HT1080 (cell line): Measurements from ENCODE around the gene METTL13. TPM values are rescaled to one million over a fixed set of nuclear protein-coding genes. Genes with fewer than 3 reads are reported as not detected.
A peak's percentile ranks its signal among the peaks of the same experiment; 100 is the strongest.
"Not testable (repeated sequence)": the region's sequence is repeated elsewhere in the genome, so short reads cannot be mapped to it uniquely, and the experiment has no call there.

Source experiments
- DNase-seq: peaks from one replicate; pipeline ENCODE4 v3.0.0-alpha.2; 2015; ENCODE audit warnings: low read depth
- total RNA-seq: library from RNA; depleted of rRNA; stranded (reverse); fragments of >200 nt; shearing (Covaris generic); gene quantifications from 2 replicates; pipeline ENCODE4 v1.2.3, GENCODE V29; 2014

Gene METTL13
- total RNA-seq, 1 experiment from 2014 or later = 87.6 TPM

DNA sequence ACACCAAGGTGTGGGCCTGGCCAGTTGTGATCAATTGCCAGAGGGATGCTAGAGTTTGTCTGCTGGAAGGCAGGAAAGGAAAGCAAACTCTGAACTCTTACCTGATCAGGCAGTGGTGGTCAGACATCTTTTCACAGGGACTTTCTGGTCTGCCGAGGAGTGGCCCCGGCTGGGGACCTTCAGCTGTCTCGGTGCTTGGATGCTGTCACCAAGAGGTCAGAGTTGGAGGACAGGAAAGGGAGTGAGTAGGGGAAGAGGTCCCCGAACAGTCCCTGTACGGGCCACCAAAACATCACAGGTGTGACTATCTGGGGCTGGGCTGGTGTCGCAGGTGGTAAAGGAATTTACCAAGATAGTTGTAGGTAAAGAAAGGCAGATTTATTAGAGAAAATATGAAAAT lies 17.7 kb upstream of the METTL13 start:
- DNase-seq = no peak

GRCh38 chr1:171769171-171769570 lies 12.3 kb upstream of the METTL13 start:
- DNase-seq = no peak

DNA sequence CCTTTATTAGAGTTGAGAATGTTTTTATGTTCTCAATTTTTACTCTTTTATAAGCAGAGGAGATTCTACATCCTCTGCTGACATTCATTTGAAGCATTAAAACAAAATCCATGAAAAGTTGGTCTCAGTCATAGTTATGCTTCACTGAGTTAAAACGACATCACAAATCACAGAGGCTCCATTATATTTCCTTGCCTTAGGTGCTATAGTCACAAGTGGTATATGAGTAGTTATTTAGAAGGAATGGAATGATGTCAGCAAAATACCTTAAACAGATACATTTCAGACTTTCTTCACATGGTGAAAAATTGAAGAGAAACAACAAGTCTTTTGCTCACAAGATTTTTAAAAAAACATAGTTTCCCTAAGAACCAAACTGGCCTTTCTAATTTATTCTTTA lies 11.7 kb upstream of the METTL13 start:
- DNase-seq = no peak

DNA sequence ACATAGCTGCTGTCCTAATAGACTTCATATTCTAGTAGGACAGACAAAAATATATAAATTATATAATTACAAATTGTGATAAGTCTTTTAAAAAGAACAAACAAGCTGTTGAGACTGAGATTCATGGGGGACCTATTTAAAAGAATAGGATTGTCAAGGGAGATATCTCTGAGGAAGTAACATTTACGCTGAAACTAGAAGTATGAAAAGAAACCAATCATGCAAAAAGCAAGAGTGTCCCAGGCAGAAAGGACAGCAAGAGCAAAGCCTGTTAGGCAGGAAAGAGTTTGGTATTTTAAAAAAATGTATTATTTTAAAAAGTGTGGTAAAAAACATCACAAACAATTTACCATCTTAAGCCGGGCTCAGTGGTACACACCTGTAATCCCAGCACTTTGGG lies 9.1 kb upstream of the METTL13 start:
- DNase-seq = no peak

DNA sequence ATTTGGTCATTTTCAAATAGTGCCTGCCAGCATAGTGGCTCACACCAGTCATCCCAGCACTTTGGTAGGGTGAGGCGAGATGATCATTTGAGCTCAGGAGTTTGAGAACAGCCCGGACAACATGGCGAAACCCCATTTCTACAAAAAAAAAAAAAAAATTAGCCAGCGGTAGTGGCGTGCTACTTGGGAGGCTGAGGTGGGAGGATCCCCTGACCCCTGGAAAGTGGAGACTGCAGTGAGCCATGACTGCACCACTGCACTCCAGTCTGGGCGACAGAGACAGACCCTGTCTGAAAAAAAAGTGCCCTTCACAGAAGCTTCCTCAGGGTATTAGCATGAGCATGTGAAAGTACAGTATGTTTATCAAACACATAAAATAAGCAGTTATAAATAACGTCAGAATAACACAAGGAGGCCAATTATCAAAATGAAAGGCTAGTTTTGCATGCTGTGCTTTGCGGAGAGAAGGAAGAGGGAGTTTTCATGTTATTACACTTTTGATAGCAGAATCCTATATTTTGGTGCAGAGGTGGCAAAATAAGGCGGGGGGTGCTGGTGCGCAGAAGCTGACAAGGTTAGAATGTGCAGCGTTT lies 781 bp upstream of the METTL13 start:
- DNase-seq = no peak

DNA sequence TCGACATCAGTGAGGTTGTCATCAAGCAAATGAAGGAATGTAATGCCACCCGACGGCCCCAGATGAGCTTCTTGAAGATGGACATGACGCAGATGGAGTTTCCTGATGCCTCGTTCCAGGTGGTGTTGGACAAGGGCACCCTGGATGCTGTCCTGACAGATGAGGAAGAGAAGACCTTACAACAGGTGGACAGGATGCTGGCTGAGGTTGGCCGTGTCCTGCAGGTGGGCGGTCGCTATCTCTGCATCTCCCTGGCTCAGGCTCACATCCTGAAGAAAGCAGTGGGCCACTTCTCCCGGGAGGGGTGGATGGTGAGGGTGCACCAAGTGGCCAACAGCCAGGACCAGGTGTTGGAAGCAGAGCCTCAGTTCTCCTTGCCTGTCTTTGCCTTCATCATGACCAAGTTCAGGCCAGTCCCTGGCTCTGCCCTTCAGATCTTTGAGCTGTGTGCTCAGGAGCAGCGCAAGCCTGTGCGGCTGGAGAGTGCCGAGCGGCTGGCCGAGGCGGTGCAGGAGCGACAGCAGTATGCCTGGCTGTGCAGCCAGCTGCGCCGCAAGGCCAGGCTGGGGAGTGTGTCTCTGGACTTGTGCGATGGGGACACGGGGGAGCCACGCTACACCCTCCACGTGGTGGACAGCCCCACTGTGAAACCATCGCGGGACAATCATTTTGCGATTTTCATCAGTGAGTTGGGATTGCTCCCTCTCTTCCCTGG lies 2.5 kb downstream of the METTL13 start:
- DNase-seq = no peak

- no peak for DNase-seq
Observed at GRCh38 chr1:171784784-171785183, 3.3 kb downstream of the METTL13 start.

DNA sequence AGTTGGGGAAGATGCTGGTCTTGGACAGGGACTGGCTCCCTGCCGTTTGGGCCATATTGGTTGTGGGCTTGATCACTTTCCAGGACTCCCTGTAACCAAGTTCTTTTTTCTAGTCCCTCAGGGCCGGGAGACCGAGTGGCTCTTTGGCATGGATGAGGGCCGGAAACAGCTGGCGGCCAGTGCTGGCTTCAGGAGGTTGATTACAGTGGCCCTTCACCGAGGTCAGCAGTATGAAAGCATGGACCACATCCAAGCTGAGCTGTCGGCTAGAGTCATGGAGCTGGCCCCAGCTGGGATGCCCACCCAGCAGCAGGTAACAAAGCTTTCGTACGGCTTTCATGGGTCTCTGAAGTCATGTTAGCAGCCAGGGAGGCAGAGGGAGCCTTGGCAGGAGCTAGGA lies 4.3 kb downstream of the METTL13 start:
- no peak for DNase-seq

DNA sequence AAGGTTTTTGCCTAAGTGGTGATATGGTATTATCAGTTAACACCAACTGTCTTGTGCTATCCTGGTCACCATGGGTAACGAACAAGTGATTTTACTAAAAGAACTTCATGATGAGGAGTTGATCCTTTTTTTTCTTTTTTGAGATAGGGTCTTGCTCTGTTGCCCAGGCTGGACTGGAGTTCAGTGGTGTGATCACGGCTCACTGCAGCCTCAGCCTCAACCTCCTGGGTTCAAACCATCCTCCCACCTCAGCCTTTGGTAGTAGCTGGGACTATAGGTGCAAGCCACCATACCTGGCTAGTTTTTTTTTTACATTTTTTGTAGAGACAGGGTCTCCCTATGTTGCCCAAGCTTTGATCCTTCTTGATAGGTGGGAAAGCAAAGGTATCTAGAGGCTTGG lies 5.1 kb downstream of the METTL13 start:
- no peak for DNase-seq

DNA sequence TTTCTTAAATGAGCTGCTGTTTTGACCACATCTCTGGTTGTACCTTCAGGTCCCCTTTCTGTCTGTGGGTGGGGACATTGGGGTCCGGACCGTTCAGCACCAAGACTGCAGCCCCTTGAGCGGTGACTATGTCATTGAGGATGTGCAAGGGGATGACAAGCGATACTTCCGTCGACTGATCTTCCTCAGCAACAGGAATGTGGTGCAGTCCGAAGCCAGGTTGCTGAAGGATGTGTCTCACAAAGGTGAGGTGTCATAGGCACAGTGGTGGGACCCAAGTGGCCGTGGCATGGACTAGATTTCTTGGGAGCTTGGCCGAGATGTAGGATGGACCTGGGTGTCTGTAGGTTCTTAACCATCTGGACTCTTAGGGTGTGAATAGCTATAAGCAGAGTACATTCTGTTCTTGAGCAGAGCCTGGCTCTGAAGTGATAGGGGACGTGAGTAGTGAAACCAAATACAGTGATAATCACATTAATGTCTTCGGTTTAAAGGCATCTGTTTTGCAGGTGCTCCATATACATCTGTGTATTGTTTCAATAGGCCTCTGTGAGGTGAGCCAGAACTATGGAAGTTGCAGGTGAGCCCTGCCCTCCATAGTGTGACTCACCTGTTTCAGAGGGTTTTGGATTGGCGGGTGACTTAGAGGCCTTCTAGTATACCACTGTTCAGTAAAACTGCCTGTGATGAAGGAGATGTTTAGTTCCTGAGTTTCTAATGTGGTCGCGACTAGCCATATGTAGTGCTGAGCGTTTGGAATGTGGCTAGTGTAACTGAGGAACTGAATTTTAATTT lies 6.4 kb downstream of the METTL13 start:
- no peak for DNase-seq

GRCh38 chr1:171788696-171789095 lies 7.2 kb downstream of the METTL13 start:
- no peak for DNase-seq

DNA sequence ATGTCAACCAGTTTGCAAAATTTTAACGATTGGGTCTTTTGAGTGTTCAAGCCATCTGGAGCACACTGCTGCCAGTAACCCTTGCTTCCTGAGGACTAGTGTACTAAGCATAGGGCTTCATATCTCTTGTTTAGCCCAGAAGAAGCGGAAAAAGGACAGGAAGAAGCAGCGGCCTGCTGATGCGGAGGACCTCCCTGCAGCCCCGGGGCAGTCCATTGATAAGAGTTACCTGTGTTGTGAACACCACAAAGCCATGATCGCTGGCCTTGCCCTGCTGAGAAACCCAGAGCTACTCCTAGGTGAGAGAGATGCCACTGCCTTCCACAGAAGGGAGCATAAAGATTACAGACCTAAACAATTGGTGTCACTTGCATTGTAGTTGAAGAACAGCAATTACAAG lies 8.9 kb downstream of the METTL13 start:
- no peak for DNase-seq

GRCh38 chr1:171792656-171793369 lies 11.4 kb downstream of the METTL13 start:
- no peak for DNase-seq

- no peak for DNase-seq
Observed at GRCh38 chr1:171793636-171794035, 12.2 kb downstream of the METTL13 start.

DNA sequence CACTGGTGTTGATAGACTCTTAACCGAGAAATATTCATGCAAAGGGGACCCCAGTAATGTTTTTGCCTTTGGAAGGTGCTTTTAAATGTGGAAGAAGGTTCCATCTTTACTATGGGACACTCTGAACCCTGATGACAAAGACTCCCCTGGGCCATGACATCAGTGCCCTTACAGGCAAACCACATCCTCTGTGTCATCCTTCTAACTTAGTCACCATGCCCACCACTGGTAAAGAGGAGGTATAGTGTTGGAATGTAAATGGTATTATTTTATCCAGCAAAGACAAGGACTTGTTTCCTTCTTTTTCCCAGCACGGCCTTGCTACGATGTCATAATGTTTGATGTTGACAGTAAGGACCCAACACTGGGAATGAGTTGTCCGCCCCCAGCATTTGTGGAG lies 12.6 kb downstream of the METTL13 start:
- DNase-seq = peak; percentile 96

DNA sequence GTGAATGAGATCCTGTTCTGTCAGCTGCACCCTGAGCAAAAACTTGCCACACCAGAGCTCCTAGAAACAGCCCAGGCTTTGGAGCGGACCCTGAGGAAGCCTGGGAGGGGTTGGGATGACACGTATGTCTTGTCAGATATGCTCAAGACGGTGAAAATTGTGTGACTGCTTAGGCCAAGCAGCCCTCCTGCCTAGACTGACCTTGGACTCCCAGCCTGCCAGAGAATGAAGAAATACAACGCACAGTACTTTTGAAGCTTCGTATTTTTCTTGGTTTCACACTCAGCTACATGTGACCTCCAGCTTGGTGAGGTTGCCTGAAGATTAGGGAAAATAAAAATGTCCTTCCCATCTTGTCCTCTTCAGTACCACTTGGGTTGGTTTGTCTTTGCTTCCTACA lies 15.1 kb downstream of the METTL13 start:
- DNase-seq = no peak

DNA sequence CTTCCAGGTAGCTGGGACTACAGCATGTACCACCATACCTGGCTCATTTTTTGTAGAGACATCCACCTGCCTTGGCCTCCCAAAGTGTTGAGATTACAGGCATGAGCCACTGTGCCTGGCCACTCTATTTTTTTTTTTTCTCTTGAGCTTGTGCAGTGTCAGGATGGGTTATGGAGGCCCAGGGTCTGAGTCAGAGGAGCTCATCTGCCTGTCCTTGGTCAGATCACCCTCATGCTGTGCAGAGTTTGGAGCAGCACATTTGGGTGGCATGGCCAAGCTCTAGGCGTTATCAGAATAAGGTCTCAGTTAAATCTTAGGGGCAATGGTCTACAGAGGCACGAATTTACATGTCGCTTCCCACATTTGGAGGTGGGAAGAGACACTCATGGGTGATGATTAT lies 16.9 kb downstream of the METTL13 start:
- no peak for DNase-seq

DNA sequence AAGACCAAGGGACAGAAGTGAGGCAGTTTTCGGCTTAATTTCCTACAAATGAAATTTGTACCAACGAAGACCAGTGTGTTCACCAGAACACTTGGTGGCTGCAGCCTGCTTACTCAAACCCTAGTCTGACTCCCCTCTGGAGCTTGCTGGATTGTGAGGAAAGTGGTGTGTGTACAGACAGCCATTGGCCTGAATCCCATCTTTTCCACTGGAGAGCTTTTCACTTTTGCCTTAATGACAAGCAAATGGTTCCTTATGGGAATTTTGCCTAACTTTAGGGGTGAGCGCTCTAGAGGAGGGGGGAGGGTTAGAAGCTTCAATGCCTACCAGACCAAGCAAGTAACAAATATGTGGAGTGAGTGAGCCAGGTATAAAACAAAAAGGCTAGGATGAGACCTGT lies 17.3 kb downstream of the METTL13 start:
- DNase-seq = no peak

DNA sequence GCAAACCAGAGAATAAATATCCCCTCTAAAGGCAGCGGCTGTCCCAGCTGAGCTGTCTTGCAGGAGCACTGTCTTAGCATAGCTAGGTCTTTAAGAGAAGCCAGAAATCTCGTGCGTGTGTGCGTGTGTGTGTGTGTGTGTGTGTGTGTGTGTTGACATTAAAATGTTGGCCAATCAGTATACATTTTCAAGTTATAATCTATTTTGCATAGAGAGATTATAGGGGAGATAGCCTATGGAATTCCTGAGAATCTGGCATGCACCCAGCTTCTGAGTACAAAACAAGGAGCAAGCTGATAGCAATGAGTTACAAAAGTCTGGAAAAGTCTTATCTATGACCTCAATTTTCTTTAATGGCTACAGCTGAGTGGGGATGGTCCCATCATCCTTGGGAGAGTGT lies 17.7 kb downstream of the METTL13 start:
- DNase-seq = no peak

DNA sequence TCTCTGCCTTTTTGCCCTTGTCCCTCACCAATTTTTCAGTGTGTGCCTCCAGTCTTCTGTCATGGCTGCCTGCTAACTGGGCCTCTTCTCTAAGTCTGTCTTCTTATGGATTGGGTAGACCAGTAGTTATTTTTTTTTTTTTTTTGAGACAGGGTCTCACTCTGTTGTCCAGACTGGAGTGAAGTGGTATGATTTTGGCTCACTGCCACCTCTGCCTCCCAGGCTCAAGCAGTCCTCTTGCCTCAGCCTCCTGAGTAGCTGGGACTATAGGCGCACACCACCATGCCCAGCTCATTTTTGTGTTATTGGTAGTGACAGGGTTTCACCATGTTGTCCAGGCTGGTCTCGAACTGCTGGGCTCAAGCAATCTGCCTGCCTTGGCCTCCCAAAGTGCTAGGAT lies 18.2 kb downstream of the METTL13 start:
- DNase-seq = not testable (repeated sequence)

DNA sequence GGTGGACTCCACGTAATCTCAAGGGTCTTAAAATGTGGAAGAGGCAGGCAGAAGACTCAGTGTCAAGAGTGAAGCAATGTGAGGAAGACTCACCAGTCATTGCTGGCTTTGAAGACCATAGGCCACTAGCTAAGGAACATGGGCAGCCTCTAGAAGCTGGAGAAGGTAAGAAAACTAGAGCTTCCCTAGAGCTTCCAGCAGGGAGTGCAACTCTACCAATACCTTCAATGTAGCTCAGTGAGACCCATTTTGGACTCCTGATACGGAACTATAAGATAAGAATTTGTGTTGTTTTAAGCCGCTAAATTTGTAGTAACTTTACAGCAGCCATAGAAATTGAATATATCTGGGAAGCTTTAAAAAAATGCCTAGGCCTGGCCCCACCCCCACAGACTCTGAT lies 18.9 kb downstream of the METTL13 start:
- no peak for DNase-seq

- no peak for DNase-seq
Observed at GRCh38 chr1:171800851-171801250, 19.4 kb downstream of the METTL13 start.
